IMR-90 (cell line): ENCODE results near the gene RAD51B. TPM values are rescaled to one million over a fixed set of nuclear protein-coding genes. Genes with fewer than 3 reads are reported as not detected.
A peak's percentile ranks its signal among the peaks of the same experiment; 100 is the strongest.

Experiments used
- ATAC-seq: fragments of 200-7000 bp; cut with Tn5 transposase; 2 replicates; pipeline ENCODE4 v1.9.1; 2020; ENCODE audit warnings: low read depth, mild to moderate bottlenecking, moderate library complexity
- BruUV-seq: library from RNA; stranded (reverse); fragments of 400-500 nt; replicated peaks from 2 replicates; lab custom pipeline; 2021; lab: Mats Ljungman, UMichigan
- CTCF ChIA-PET: fragments of 300-600 bp; formaldehyde crosslinking; extraction: SDS; loops from one replicate; lab custom pipeline; 2021; ENCODE audit warnings: antibody characterized with exemption; lab: Yijun Ruan, JAX
- POLR2A ChIA-PET: fragments of 300-600 bp; sonication (Branson Sonifier 250); formaldehyde crosslinking; loops from one replicate; lab custom pipeline; 2022; ENCODE audit warnings: antibody characterized with exemption; ENCODE audit not compliant: unreplicated experiment; lab: Charles Lee
- DNase-seq: peaks from one replicate; pipeline ENCODE4 v3.0.0; 2013
- H2AFZ ChIP-seq: replicated peaks from 2 replicates; pipeline ENCODE3; 2013; ENCODE audit warnings: low read length, mild to moderate bottlenecking; ENCODE audit not compliant: poor library complexity
- H2AK5ac ChIP-seq: 2 replicates; pipeline ENCODE4 v1.6.1; 2013; ENCODE audit warnings: low read depth, low read length, inconsistent platforms
- H2AK9ac ChIP-seq: replicated peaks from 2 replicates; pipeline ENCODE3; 2013; ENCODE audit warnings: mild to moderate bottlenecking, low read depth, low read length, moderate library complexity; ENCODE audit not compliant: poor library complexity
- H2BK120ac ChIP-seq: 2 replicates; pipeline ENCODE4 v1.6.1; 2013; ENCODE audit warnings: low read depth, low read length, inconsistent platforms
- H2BK15ac ChIP-seq: 3 replicates; pipeline ENCODE4 v1.6.1; 2013; ENCODE audit warnings: low read depth, low read length, inconsistent platforms
- H2BK20ac ChIP-seq: 2 replicates; pipeline ENCODE4 v1.6.1; 2013; ENCODE audit warnings: low read depth, mild to moderate bottlenecking, inconsistent platforms, low read length, moderate library complexity
- H2BK5ac ChIP-seq: 2 replicates; pipeline ENCODE4 v1.6.1; 2013; ENCODE audit warnings: mild to moderate bottlenecking, low read depth, low read length, inconsistent platforms; ENCODE audit not compliant: poor library complexity, severe bottlenecking
- H3K14ac ChIP-seq: replicated peaks from 2 replicates; pipeline ENCODE4 v1.6.1; 2013; ENCODE audit warnings: low read depth, low read length, inconsistent platforms
- H3K18ac ChIP-seq: 2 replicates; pipeline ENCODE4 v1.6.1; 2013; ENCODE audit warnings: low read depth, low read length, control low read depth
- H3K23ac ChIP-seq: 2 replicates; pipeline ENCODE4 v1.6.1; 2013; ENCODE audit warnings: low read depth, low read length, inconsistent platforms
- H3K27ac ChIP-seq: 2 replicates; pipeline ENCODE4 v1.5.1; 2013; ENCODE audit warnings: mild to moderate bottlenecking, control low read depth, low read length; ENCODE audit not compliant: insufficient read depth
- H3K27me3 ChIP-seq: 2 replicates; pipeline ENCODE4 v1.6.1; 2013; ENCODE audit warnings: low read length; ENCODE audit not compliant: control insufficient read depth, insufficient read depth
- H3K36me3 ChIP-seq: 2 replicates; pipeline ENCODE4 v1.6.1; 2013; ENCODE audit warnings: low read length, mixed read lengths; ENCODE audit not compliant: control insufficient read depth, insufficient read depth
- H3K4ac ChIP-seq: 2 replicates; pipeline ENCODE4 v1.6.1; 2013; ENCODE audit warnings: low read depth, low read length, inconsistent platforms
- H3K4me1 ChIP-seq: 2 replicates; pipeline ENCODE4 v1.6.1; 2013; ENCODE audit warnings: low read length, mixed read lengths; ENCODE audit not compliant: control insufficient read depth, insufficient read depth
- H3K4me2 ChIP-seq: 2 replicates; pipeline ENCODE4 v1.6.1; 2013; ENCODE audit warnings: low read depth, mild to moderate bottlenecking, control low read depth, low read length, moderate library complexity
- H3K4me3 ChIP-seq: 2 replicates; pipeline ENCODE4 v1.5.1; 2013; ENCODE audit warnings: low read depth, mild to moderate bottlenecking, control low read depth, low read length, moderate library complexity; ENCODE audit not compliant: insufficient read depth
- H3K56ac ChIP-seq: 2 replicates; pipeline ENCODE4 v1.6.1; 2013; ENCODE audit warnings: low read length, inconsistent platforms; ENCODE audit not compliant: insufficient read depth; ENCODE audit errors: extremely low read depth
- H3K79me1 ChIP-seq, 2 experiments: 2 replicates each; pipeline ENCODE4 v1.6.1; 2013; ENCODE audit warnings: low read length in 2 of 2, inconsistent platforms in 1 of 2, low read depth in 1 of 2
- H3K9ac ChIP-seq: 2 replicates; pipeline ENCODE4 v1.6.1; 2013; ENCODE audit warnings: low read depth, low read length, control low read depth
- H3K9me1 ChIP-seq: 2 replicates; pipeline ENCODE4 v1.6.1; 2013; ENCODE audit warnings: low read length, inconsistent platforms; ENCODE audit not compliant: insufficient read depth
- H3K9me3 ChIP-seq: 2 replicates; pipeline ENCODE4 v1.6.1; 2013; ENCODE audit warnings: low read length; ENCODE audit not compliant: control insufficient read depth, insufficient read depth
- H4K20me1 ChIP-seq: 2 replicates; pipeline ENCODE4 v1.6.1; 2013; ENCODE audit warnings: low read length, inconsistent platforms; ENCODE audit not compliant: insufficient read depth
- H4K5ac ChIP-seq: 2 replicates; pipeline ENCODE4 v1.6.1; 2013; ENCODE audit warnings: mild to moderate bottlenecking, low read depth, low read length, control low read depth
- H4K8ac ChIP-seq, 2 experiments: 2 replicates each; pipeline ENCODE4 v1.6.1; 2013; ENCODE audit warnings: low read depth in 2 of 2, low read length in 2 of 2, control low read depth in 1 of 2, inconsistent platforms in 1 of 2
- H4K91ac ChIP-seq: 2 replicates; pipeline ENCODE4 v1.6.1; 2013; ENCODE audit warnings: low read depth, low read length, inconsistent platforms; ENCODE audit not compliant: insufficient read depth
- BHLHE40 ChIP-seq: fragments of 150-350 bp; IDR thresholded peaks from 2 replicates; pipeline ENCODE4 v1.6.1; 2016; ENCODE audit warnings: mild to moderate bottlenecking, low read depth, low read length
- CEBPB ChIP-seq: IDR thresholded peaks from 2 replicates; pipeline ENCODE4 v1.6.1; 2012; ENCODE audit warnings: low read depth, low read length, improper control_type of control experiment
- MXI1 ChIP-seq: IDR thresholded peaks from 2 replicates; pipeline ENCODE4 v1.6.1; 2012; ENCODE audit warnings: low read depth, mild to moderate bottlenecking, low read length, moderate library complexity, borderline replicate concordance
- NFE2L2 ChIP-seq: fragments of 150-350 bp; IDR thresholded peaks from 2 replicates; pipeline ENCODE4 v1.6.1; 2016; ENCODE audit warnings: low read depth, mild to moderate bottlenecking, low read length
- POLR2A ChIP-seq: IDR thresholded peaks from 2 replicates; pipeline ENCODE4 v1.6.1; 2012; ENCODE audit warnings: mild to moderate bottlenecking, low read depth, low read length
- WGBS, 2 experiments: methylation state at CpG; one replicate each; pipeline versions ENCODE4 v1.1.5 to v1.1.7; 2013; ENCODE audit warnings: missing lambda C conversion rate in 2 of 2; ENCODE audit not compliant: insufficient read length in 1 of 2; ENCODE audit errors: extremely low coverage in 2 of 2; 5-methylcytosine and 5-hydroxymethylcytosine counted together
- dilution Hi-C: fragments of 300-500 bp; cut with HindIII; formaldehyde crosslinking; loops from one replicate; pipeline ENCODE4 v1.14.3; 2018; ENCODE audit warnings: low sequenced_read_pairs; ENCODE audit not compliant: unreplicated experiment
- in situ Hi-C: fragments of 300-500 bp; cut with MboI; formaldehyde crosslinking; loops from 3 replicates; pipeline ENCODE4 v1.14.3; 2019; ENCODE audit warnings: low sequenced_read_pairs, inconsistent platforms, mixed read lengths
- intact Hi-C: fragments of 100-400 bp; cut with micrococcal nuclease; formaldehyde crosslinking; loops from 2 replicates; pipeline ENCODE4 v1.10.0; 2022
- polyA plus RNA-seq, 3 experiments: library from polyadenylated mRNA; depleted of rRNA; stranded (reverse); fragments of >200 nt; gene quantifications; 2 replicates each; pipeline ENCODE4 v1.2.3, GENCODE V29; 2012; ENCODE audit warnings: low replicate concordance in 1 of 3
- total RNA-seq: library from RNA; depleted of rRNA; stranded (reverse); fragments of >200 nt; gene quantifications from 2 replicates; pipeline ENCODE4 v1.2.3, GENCODE V29; 2012

RAD51B gene
- total and polyA plus RNA-seq, 2 of the 4 experiments (the other 2 are of a cell fraction): 5.1 to 18.8 TPM

DNA sequence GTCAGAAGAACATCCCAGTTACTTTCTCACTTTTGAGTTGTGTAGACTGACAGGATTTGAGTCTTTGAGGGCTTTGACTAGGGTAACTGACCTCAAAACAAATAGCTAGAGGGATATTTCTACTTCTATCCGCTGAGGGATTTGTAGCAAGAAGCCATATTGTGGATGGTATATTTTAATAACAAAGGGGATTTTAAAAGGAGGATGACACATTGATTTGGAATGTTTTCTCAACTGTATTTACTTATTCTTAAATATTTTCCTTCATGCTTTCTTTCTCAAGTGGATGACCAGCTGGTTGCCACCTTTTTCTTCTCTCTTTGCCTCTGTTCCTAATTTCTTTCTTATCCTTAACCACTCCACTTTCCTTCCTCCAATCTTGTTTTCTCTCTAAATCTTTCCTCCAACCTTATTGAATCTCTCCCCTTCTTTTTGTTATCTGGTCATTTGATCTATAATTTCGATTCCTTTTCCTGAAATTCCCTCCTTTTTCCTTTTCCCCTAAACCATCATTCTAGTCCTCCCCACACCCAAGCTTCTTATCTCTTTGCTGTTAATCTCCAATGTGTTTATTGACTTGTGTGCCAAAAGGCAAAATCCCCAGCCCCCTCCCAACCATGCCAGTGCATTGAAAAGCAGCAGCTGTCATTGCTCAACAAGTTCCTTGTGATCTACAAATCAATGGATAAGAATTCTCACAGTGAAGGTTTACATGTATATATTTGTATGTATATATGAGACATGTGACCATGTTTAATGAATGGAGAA is 411.6 kb downstream of the RAD51B start:
- H3K9me1 ChIP-seq: peaks cover 9% of the 10 kb centered on the region
- peak overlapping the region; percentile 69; the same call in 1 of the 2 replicates for H3K4me2 ChIP-seq
- peak overlapping the region in 1 of 2 experiments; percentile 68; a peak in 2 of 4 replicates for H4K8ac ChIP-seq
- no peaks in the 10 kb centered on the region for H3K9me3 ChIP-seq
- ATAC-seq: no peak
- H3K4me1 ChIP-seq: peaks cover 11% of the 10 kb centered on the region
- H2BK5ac ChIP-seq: peak overlapping the region; percentile 95
- H2AK9ac ChIP-seq: no peak overlapping the region
- peak; percentile 79 for DNase-seq
- peak overlapping the region; percentile 83 for H3K14ac ChIP-seq
- peak overlapping the region; percentile 83 for H3K4ac ChIP-seq
- POLR2A ChIA-PET: interaction anchor here (0.6 kb wide), 1 partner anchor 32 kb away, joined by 3 read pairs; no protein-coding TSS in a partner anchor
- H2BK20ac ChIP-seq: peak overlapping the region; percentile 90
- TF ChIP-seq NFE2L2 (no peak), BHLHE40 (no peak), MXI1 (no peak), CEBPB (peak; percentile 23; the same call in 1 of the 2 replicates), POLR2A (no peak)
- peak overlapping the region; percentile 84 for H4K91ac ChIP-seq
- H3K36me3 ChIP-seq: no peaks in the 10 kb centered on the region
- H4K5ac ChIP-seq: peak overlapping the region; percentile 95
- H2BK120ac ChIP-seq: peak overlapping the region; percentile 85
- peak overlapping the region; percentile 86 for H2BK15ac ChIP-seq
- peak overlapping the region; percentile 63; the same call in 1 of the 2 replicates for H3K23ac ChIP-seq
- H2AFZ ChIP-seq: no peak overlapping the region
- peak overlapping the region; percentile 99; the same call in 1 of the 2 replicates for H3K18ac ChIP-seq
- peak overlapping the region; percentile 92 for H3K27ac ChIP-seq
- no peaks in the 10 kb centered on the region for H3K27me3 ChIP-seq
- peaks cover 0 to 6% of the 10 kb centered on the region in 2 experiments; a peak in 1 of 4 replicates for H3K79me1 ChIP-seq
- in situ Hi-C loops: loop anchor here (5.0 kb wide), 1 partner anchor 84 kb away; no protein-coding TSS in a partner anchor
- no peak overlapping the region for H3K4me3 ChIP-seq
- H3K9ac ChIP-seq: no peak overlapping the region
- no peaks in the 10 kb centered on the region for H4K20me1 ChIP-seq
- WGBS, 2 experiments: 40% methylated on average over 1 of the region's 2 CpGs; no CpG with 5 or more reads in 1 of the 2 experiments
- peak overlapping the region; percentile 79 for H2AK5ac ChIP-seq
- no TSS peak for BruUV-seq
- H3K56ac ChIP-seq: peak overlapping the region; percentile 39; the same call in 1 of the 2 replicates
- intact Hi-C loops: loop anchor here (5.0 kb wide), 3 partner anchors 84 to 289 kb away; no protein-coding TSS in a partner anchor
- dilution Hi-C loops: no loop called here
- CTCF ChIA-PET: interaction anchor here (1.0 kb wide), 1 partner anchor 17 kb away, joined by 4 read pairs; no protein-coding TSS in a partner anchor
